IMR-90 (cell line): ENCODE results near the gene HPRT1. TPM values are rescaled to one million over a fixed set of nuclear protein-coding genes. Genes with fewer than 3 reads are reported as not detected.

Source experiments
- ATAC-seq: fragments of 200-7000 bp; cut with Tn5 transposase; 2 replicates; pipeline ENCODE4 v1.9.1; 2020; ENCODE audit warnings: low read depth, mild to moderate bottlenecking, moderate library complexity
- BruUV-seq: library from RNA; stranded (reverse); fragments of 400-500 nt; replicated peaks from 2 replicates; lab custom pipeline; 2021; lab: Mats Ljungman, UMichigan
- CTCF ChIA-PET: fragments of 300-600 bp; formaldehyde crosslinking; extraction: SDS; loops from one replicate; lab custom pipeline; 2021; ENCODE audit warnings: antibody characterized with exemption; lab: Yijun Ruan, JAX
- POLR2A ChIA-PET: fragments of 300-600 bp; sonication (Branson Sonifier 250); formaldehyde crosslinking; loops from one replicate; lab custom pipeline; 2022; ENCODE audit warnings: antibody characterized with exemption; ENCODE audit not compliant: unreplicated experiment; lab: Charles Lee
- DNase-seq: peaks from one replicate; pipeline ENCODE4 v3.0.0; 2013
- H2AFZ ChIP-seq: replicated peaks from 2 replicates; pipeline ENCODE3; 2013; ENCODE audit warnings: low read length, mild to moderate bottlenecking; ENCODE audit not compliant: poor library complexity
- H2AK5ac ChIP-seq: 2 replicates; pipeline ENCODE4 v1.6.1; 2013; ENCODE audit warnings: low read depth, low read length, inconsistent platforms
- H2AK9ac ChIP-seq: replicated peaks from 2 replicates; pipeline ENCODE3; 2013; ENCODE audit warnings: mild to moderate bottlenecking, low read depth, low read length, moderate library complexity; ENCODE audit not compliant: poor library complexity
- H2BK120ac ChIP-seq: 2 replicates; pipeline ENCODE4 v1.6.1; 2013; ENCODE audit warnings: low read depth, low read length, inconsistent platforms
- H2BK15ac ChIP-seq: 3 replicates; pipeline ENCODE4 v1.6.1; 2013; ENCODE audit warnings: low read depth, low read length, inconsistent platforms
- H2BK20ac ChIP-seq: 2 replicates; pipeline ENCODE4 v1.6.1; 2013; ENCODE audit warnings: low read depth, mild to moderate bottlenecking, inconsistent platforms, low read length, moderate library complexity
- H2BK5ac ChIP-seq: 2 replicates; pipeline ENCODE4 v1.6.1; 2013; ENCODE audit warnings: mild to moderate bottlenecking, low read depth, low read length, inconsistent platforms; ENCODE audit not compliant: poor library complexity, severe bottlenecking
- H3K14ac ChIP-seq: replicated peaks from 2 replicates; pipeline ENCODE4 v1.6.1; 2013; ENCODE audit warnings: low read depth, low read length, inconsistent platforms
- H3K18ac ChIP-seq: 2 replicates; pipeline ENCODE4 v1.6.1; 2013; ENCODE audit warnings: low read depth, low read length, control low read depth
- H3K23ac ChIP-seq: 2 replicates; pipeline ENCODE4 v1.6.1; 2013; ENCODE audit warnings: low read depth, low read length, inconsistent platforms
- H3K27ac ChIP-seq: 2 replicates; pipeline ENCODE4 v1.5.1; 2013; ENCODE audit warnings: mild to moderate bottlenecking, control low read depth, low read length; ENCODE audit not compliant: insufficient read depth
- H3K27me3 ChIP-seq: 2 replicates; pipeline ENCODE4 v1.6.1; 2013; ENCODE audit warnings: low read length; ENCODE audit not compliant: control insufficient read depth, insufficient read depth
- H3K36me3 ChIP-seq: 2 replicates; pipeline ENCODE4 v1.6.1; 2013; ENCODE audit warnings: low read length, mixed read lengths; ENCODE audit not compliant: control insufficient read depth, insufficient read depth
- H3K4ac ChIP-seq: 2 replicates; pipeline ENCODE4 v1.6.1; 2013; ENCODE audit warnings: low read depth, low read length, inconsistent platforms
- H3K4me1 ChIP-seq: 2 replicates; pipeline ENCODE4 v1.6.1; 2013; ENCODE audit warnings: low read length, mixed read lengths; ENCODE audit not compliant: control insufficient read depth, insufficient read depth
- H3K4me2 ChIP-seq: 2 replicates; pipeline ENCODE4 v1.6.1; 2013; ENCODE audit warnings: low read depth, mild to moderate bottlenecking, control low read depth, low read length, moderate library complexity
- H3K4me3 ChIP-seq: 2 replicates; pipeline ENCODE4 v1.5.1; 2013; ENCODE audit warnings: low read depth, mild to moderate bottlenecking, control low read depth, low read length, moderate library complexity; ENCODE audit not compliant: insufficient read depth
- H3K56ac ChIP-seq: 2 replicates; pipeline ENCODE4 v1.6.1; 2013; ENCODE audit warnings: low read length, inconsistent platforms; ENCODE audit not compliant: insufficient read depth; ENCODE audit errors: extremely low read depth
- H3K79me1 ChIP-seq, 2 experiments: 2 replicates each; pipeline ENCODE4 v1.6.1; 2013; ENCODE audit warnings: low read length in 2 of 2, inconsistent platforms in 1 of 2, low read depth in 1 of 2
- H3K9ac ChIP-seq: 2 replicates; pipeline ENCODE4 v1.6.1; 2013; ENCODE audit warnings: low read depth, low read length, control low read depth
- H3K9me1 ChIP-seq: 2 replicates; pipeline ENCODE4 v1.6.1; 2013; ENCODE audit warnings: low read length, inconsistent platforms; ENCODE audit not compliant: insufficient read depth
- H3K9me3 ChIP-seq: 2 replicates; pipeline ENCODE4 v1.6.1; 2013; ENCODE audit warnings: low read length; ENCODE audit not compliant: control insufficient read depth, insufficient read depth
- H4K20me1 ChIP-seq: 2 replicates; pipeline ENCODE4 v1.6.1; 2013; ENCODE audit warnings: low read length, inconsistent platforms; ENCODE audit not compliant: insufficient read depth
- H4K5ac ChIP-seq: 2 replicates; pipeline ENCODE4 v1.6.1; 2013; ENCODE audit warnings: mild to moderate bottlenecking, low read depth, low read length, control low read depth
- H4K8ac ChIP-seq, 2 experiments: 2 replicates each; pipeline ENCODE4 v1.6.1; 2013; ENCODE audit warnings: low read depth in 2 of 2, low read length in 2 of 2, control low read depth in 1 of 2, inconsistent platforms in 1 of 2
- H4K91ac ChIP-seq: 2 replicates; pipeline ENCODE4 v1.6.1; 2013; ENCODE audit warnings: low read depth, low read length, inconsistent platforms; ENCODE audit not compliant: insufficient read depth
- BHLHE40 ChIP-seq: fragments of 150-350 bp; IDR thresholded peaks from 2 replicates; pipeline ENCODE4 v1.6.1; 2016; ENCODE audit warnings: mild to moderate bottlenecking, low read depth, low read length
- CEBPB ChIP-seq: IDR thresholded peaks from 2 replicates; pipeline ENCODE4 v1.6.1; 2012; ENCODE audit warnings: low read depth, low read length, improper control_type of control experiment
- CHD1 ChIP-seq: IDR thresholded peaks from 2 replicates; pipeline ENCODE4 v1.6.1; 2012; ENCODE audit warnings: low read depth, low read length, improper control_type of control experiment
- FOS ChIP-seq: fragments of 150-350 bp; IDR thresholded peaks from 2 replicates; pipeline ENCODE4 v1.6.1; 2016; ENCODE audit warnings: low read depth, low read length
- MAFK ChIP-seq: IDR thresholded peaks from 2 replicates; pipeline ENCODE4 v1.6.1; 2012; ENCODE audit warnings: low read depth, low read length, improper control_type of control experiment
- MAZ ChIP-seq: IDR thresholded peaks from 2 replicates; pipeline ENCODE4 v1.6.1; 2012; ENCODE audit warnings: low read depth, mild to moderate bottlenecking, low read length, improper control_type of control experiment, moderate library complexity, borderline replicate concordance
- MXI1 ChIP-seq: IDR thresholded peaks from 2 replicates; pipeline ENCODE4 v1.6.1; 2012; ENCODE audit warnings: low read depth, mild to moderate bottlenecking, low read length, moderate library complexity, borderline replicate concordance
- NFE2L2 ChIP-seq: fragments of 150-350 bp; IDR thresholded peaks from 2 replicates; pipeline ENCODE4 v1.6.1; 2016; ENCODE audit warnings: low read depth, mild to moderate bottlenecking, low read length
- POLR2A ChIP-seq: IDR thresholded peaks from 2 replicates; pipeline ENCODE4 v1.6.1; 2012; ENCODE audit warnings: mild to moderate bottlenecking, low read depth, low read length
- RAD21 ChIP-seq: IDR thresholded peaks from 2 replicates; pipeline ENCODE4 v1.6.1; 2012; ENCODE audit warnings: low read length, improper control_type of control experiment
- RCOR1 ChIP-seq: IDR thresholded peaks from 2 replicates; pipeline ENCODE4 v1.6.1; 2012; ENCODE audit warnings: mild to moderate bottlenecking, low read length, improper control_type of control experiment; ENCODE audit not compliant: insufficient replicate concordance
- RFX5 ChIP-seq: IDR thresholded peaks from 2 replicates; pipeline ENCODE4 v1.8.0; 2012; ENCODE audit warnings: low read depth, mild to moderate bottlenecking, low read length, moderate library complexity
- SMC3 ChIP-seq: fragments of 150-350 bp; IDR thresholded peaks from 2 replicates; pipeline ENCODE4 v1.6.1; 2016; ENCODE audit warnings: low read depth, mild to moderate bottlenecking, antibody characterized with exemption, low read length, moderate library complexity
- WGBS, 2 experiments: methylation state at CpG; one replicate each; pipeline versions ENCODE4 v1.1.5 to v1.1.7; 2013; ENCODE audit warnings: missing lambda C conversion rate in 2 of 2; ENCODE audit not compliant: insufficient read length in 1 of 2; ENCODE audit errors: extremely low coverage in 2 of 2; 5-methylcytosine and 5-hydroxymethylcytosine counted together
- dilution Hi-C: fragments of 300-500 bp; cut with HindIII; formaldehyde crosslinking; loops from one replicate; pipeline ENCODE4 v1.14.3; 2018; ENCODE audit warnings: low sequenced_read_pairs; ENCODE audit not compliant: unreplicated experiment
- in situ Hi-C: fragments of 300-500 bp; cut with MboI; formaldehyde crosslinking; loops from 3 replicates; pipeline ENCODE4 v1.14.3; 2019; ENCODE audit warnings: low sequenced_read_pairs, inconsistent platforms, mixed read lengths
- intact Hi-C: fragments of 100-400 bp; cut with micrococcal nuclease; formaldehyde crosslinking; loops from 2 replicates; pipeline ENCODE4 v1.10.0; 2022
- polyA plus RNA-seq, 3 experiments: library from polyadenylated mRNA; depleted of rRNA; stranded (reverse); fragments of >200 nt; gene quantifications; 2 replicates each; pipeline ENCODE4 v1.2.3, GENCODE V29; 2012; ENCODE audit warnings: low replicate concordance in 1 of 3
- total RNA-seq: library from RNA; depleted of rRNA; stranded (reverse); fragments of >200 nt; gene quantifications from 2 replicates; pipeline ENCODE4 v1.2.3, GENCODE V29; 2012
- TF ChIP-seq, protein P1 (sequence below): fragments of 150-350 bp; IDR thresholded peaks from 2 replicates; pipeline ENCODE4 v1.6.1; 2016; ENCODE audit warnings: low read depth, mild to moderate bottlenecking, low read length, moderate library complexity, borderline replicate concordance
- TF ChIP-seq, protein P2 (sequence below): fragments of 150-350 bp; IDR thresholded peaks from 2 replicates; pipeline ENCODE4 v1.6.1; 2017; ENCODE audit warnings: mild to moderate bottlenecking, antibody characterized with exemption, low read length, low read depth
- TF ChIP-seq, protein P3 (sequence below): conservative IDR thresholded peaks from 2 replicates; pipeline ENCODE4 v1.5.1; 2012; ENCODE audit warnings: mild to moderate bottlenecking, low read depth, low read length, improper control_type of control experiment

Gene HPRT1
- total and polyA plus RNA-seq, 2 of the 4 experiments (the other 2 are of a cell fraction), result 7.0 to 30.3 TPM

DNA sequence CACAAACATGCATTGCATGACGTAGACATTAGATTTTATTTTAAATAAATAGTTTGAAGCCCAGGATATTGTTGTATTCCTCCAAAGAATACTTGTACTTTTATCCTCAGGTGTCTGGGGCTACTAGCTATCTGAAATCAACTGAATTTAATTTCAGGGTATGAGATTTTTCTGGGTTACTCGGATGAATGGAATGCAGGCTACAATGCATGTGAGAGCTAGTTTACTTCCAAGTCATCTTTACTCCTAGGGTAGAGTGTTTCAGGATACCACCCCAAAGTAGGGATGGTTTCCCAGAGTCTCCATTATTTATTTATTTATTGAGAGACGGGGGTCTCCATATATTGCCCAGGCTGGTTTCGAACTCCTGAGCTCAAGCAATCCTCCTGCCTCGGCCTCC lies 66.4 kb downstream of the HPRT1 start:
- BruUV-seq, result no TSS peak

More for the DNA sequence above, 66.4 kb downstream of the HPRT1 start:
- Histone ChIP-seq H2AK9ac (no peak overlapping the region), H4K91ac (no peak overlapping the region), H4K8ac (no peak overlapping the region; a peak in 1 of 4 replicates), H3K9me1 (no peaks in the 10 kb centered on the region; the same call in 1 of the 2 replicates), H2BK5ac (no peak overlapping the region), H2BK15ac (no peak overlapping the region), H2BK20ac (peak overlapping the region; percentile 54; the same call in 1 of the 2 replicates), H3K14ac (no peak overlapping the region), H3K4me1 (peaks cover 4% of the 10 kb centered on the region; the same call in 1 of the 2 replicates), H3K9ac (no peak overlapping the region), H3K4ac (no peak overlapping the region), H3K23ac (no peak overlapping the region), H3K4me2 (no peak overlapping the region), H3K9me3 (no peaks in the 10 kb centered on the region), H3K18ac (no peak overlapping the region), H3K27ac (no peak overlapping the region), H2AFZ (no peak overlapping the region), H3K56ac (no peak overlapping the region), H3K27me3 (no peaks in the 10 kb centered on the region), H4K5ac (no peak overlapping the region), H3K4me3 (no peak overlapping the region), H3K79me1 (no peaks in the 10 kb centered on the region), H3K36me3 (no peaks in the 10 kb centered on the region), H4K20me1 (no peaks in the 10 kb centered on the region), H2BK120ac (peak overlapping the region; percentile 70; the same call in 1 of the 2 replicates), H2AK5ac (peak overlapping the region; percentile 10; the same call in 1 of the 2 replicates)
- no peak for TF ChIP-seq CEBPB
- TF ChIP-seq RFX5, result no peak
- TF ChIP-seq, protein P1, sequence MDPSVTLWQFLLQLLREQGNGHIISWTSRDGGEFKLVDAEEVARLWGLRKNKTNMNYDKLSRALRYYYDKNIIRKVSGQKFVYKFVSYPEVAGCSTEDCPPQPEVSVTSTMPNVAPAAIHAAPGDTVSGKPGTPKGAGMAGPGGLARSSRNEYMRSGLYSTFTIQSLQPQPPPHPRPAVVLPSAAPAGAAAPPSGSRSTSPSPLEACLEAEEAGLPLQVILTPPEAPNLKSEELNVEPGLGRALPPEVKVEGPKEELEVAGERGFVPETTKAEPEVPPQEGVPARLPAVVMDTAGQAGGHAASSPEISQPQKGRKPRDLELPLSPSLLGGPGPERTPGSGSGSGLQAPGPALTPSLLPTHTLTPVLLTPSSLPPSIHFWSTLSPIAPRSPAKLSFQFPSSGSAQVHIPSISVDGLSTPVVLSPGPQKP, result no peak
- no peak for TF ChIP-seq RAD21
- TF ChIP-seq RCOR1, result no peak
- TF ChIP-seq, protein P2, sequence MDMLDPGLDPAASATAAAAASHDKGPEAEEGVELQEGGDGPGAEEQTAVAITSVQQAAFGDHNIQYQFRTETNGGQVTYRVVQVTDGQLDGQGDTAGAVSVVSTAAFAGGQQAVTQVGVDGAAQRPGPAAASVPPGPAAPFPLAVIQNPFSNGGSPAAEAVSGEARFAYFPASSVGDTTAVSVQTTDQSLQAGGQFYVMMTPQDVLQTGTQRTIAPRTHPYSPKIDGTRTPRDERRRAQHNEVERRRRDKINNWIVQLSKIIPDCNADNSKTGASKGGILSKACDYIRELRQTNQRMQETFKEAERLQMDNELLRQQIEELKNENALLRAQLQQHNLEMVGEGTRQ, result no peak
- no peak for TF ChIP-seq BHLHE40
- TF ChIP-seq SMC3, result no peak
- no peak for TF ChIP-seq NFE2L2
- no peak for TF ChIP-seq MAFK
- TF ChIP-seq MXI1, result no peak
- TF ChIP-seq MAZ, result no peak
- TF ChIP-seq FOS, result no peak
- TF ChIP-seq POLR2A, result no peak
- no peak for TF ChIP-seq CHD1
- TF ChIP-seq, protein P3, sequence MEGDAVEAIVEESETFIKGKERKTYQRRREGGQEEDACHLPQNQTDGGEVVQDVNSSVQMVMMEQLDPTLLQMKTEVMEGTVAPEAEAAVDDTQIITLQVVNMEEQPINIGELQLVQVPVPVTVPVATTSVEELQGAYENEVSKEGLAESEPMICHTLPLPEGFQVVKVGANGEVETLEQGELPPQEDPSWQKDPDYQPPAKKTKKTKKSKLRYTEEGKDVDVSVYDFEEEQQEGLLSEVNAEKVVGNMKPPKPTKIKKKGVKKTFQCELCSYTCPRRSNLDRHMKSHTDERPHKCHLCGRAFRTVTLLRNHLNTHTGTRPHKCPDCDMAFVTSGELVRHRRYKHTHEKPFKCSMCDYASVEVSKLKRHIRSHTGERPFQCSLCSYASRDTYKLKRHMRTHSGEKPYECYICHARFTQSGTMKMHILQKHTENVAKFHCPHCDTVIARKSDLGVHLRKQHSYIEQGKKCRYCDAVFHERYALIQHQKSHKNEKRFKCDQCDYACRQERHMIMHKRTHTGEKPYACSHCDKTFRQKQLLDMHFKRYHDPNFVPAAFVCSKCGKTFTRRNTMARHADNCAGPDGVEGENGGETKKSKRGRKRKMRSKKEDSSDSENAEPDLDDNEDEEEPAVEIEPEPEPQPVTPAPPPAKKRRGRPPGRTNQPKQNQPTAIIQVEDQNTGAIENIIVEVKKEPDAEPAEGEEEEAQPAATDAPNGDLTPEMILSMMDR, result no peak
- intact Hi-C loops, result no loop called here
- WGBS, 2 experiments, result no CpG with 5 or more reads among the region's 5 CpGs
- POLR2A ChIA-PET, result no interaction called here
- in situ Hi-C loops, result loop anchor here (10.0 kb wide), 1 partner anchor 228 kb away; no protein-coding TSS in a partner anchor
- dilution Hi-C loops, result no loop called here
- DNase-seq, result peak; percentile 40
- peak; percentile 36; the same call in 1 of the 2 replicates for ATAC-seq
- CTCF ChIA-PET, result interaction anchor here (1.1 kb wide), 1 partner anchor 13 kb away, joined by 3 read pairs; no protein-coding TSS in a partner anchor
